Peyer's patch (tissue), 4 donors: ENCODE measurements around the gene LRRC47. TPM values are rescaled to one million over a fixed set of nuclear protein-coding genes. Genes with fewer than 3 reads are reported as not detected.

ENCODE experiments used
- DNase-seq, 3 donors: peaks; one replicate each; pipeline ENCODE4 v3.0.0-alpha.2; 2017 to 2019
- H3K27ac ChIP-seq, 4 donors: fragments of 200-600 bp; sonication (generic); one replicate each; pipeline ENCODE4 v1.5.1; 2016 to 2019
- H3K27me3 ChIP-seq, 2 donors: fragments of 200-600 bp; sonication (generic); one replicate each; pipeline ENCODE4 v1.5.1; 2019
- H3K36me3 ChIP-seq, 3 donors: fragments of 200-600 bp; sonication (generic); one replicate each; pipeline ENCODE4 v1.5.1; 2016 to 2019
- H3K4me1 ChIP-seq, 4 donors: fragments of 200-600 bp; sonication (generic); one replicate each; pipeline ENCODE4 v1.5.1; 2016 to 2019
- H3K4me3 ChIP-seq, 4 donors: fragments of 200-600 bp; sonication (generic); 1 replicate in 3 of 4; 2 replicates in 1 of 4; pipeline ENCODE4 v1.5.1; 2016 to 2019; ENCODE audit warnings: mild to moderate bottlenecking in 1 of 4
- H3K9me3 ChIP-seq, 4 donors: fragments of 200-600 bp; sonication (generic); one replicate each; pipeline ENCODE4 v1.5.1; 2016 to 2019; ENCODE audit warnings: mild to moderate bottlenecking in 1 of 4
- CTCF ChIP-seq, 6 experiments: fragments of 450-650 bp in 4 of 6; fragments of 200-600 bp in 2 of 6; sonication (generic) in 1 of 6; IDR thresholded peaks; one replicate each; pipeline ENCODE4 v1.5.1; 2017 to 2019; ENCODE audit warnings: antibody characterized with exemption in 6 of 6, mild to moderate bottlenecking in 3 of 6, moderate library complexity in 1 of 6
- POLR2A ChIP-seq, 2 donors: fragments of 450-650 bp; IDR thresholded peaks; one replicate each; pipeline ENCODE4 v1.5.1; 2017; ENCODE audit warnings: antibody characterized with exemption in 2 of 2, mild to moderate bottlenecking in 2 of 2, moderate library complexity in 2 of 2
- total RNA-seq, 4 donors: library from RNA; depleted of rRNA; stranded (reverse); fragments of >200 nt; gene quantifications; one replicate each; pipeline ENCODE4 v1.1.0, GENCODE V29; 2016

LRRC47 gene
- total RNA-seq, 4 donors from 2014 or later: 31.3 to 99.0 (median 40.8) TPM

GRCh38 chr1:3747522-3747848 lies 48.8 kb downstream of the LRRC47 start:
- H3K4me1 ChIP-seq: peaks cover 0 to 19% (median 2%) of the 10 kb centered on the region in 4 donors
- no peak for DNase-seq
- H3K9me3 ChIP-seq: no peaks in the 10 kb centered on the region
- H3K27ac ChIP-seq: peak overlapping the region in 3 of 4 donors; percentile 62 to 81 (median 64)
- no peaks in the 10 kb centered on the region for H3K27me3 ChIP-seq
- no peaks in the 10 kb centered on the region for H3K36me3 ChIP-seq
- H3K4me3 ChIP-seq: peak overlapping the region; percentile 50 to 88 (median 72)
- TF ChIP-seq CTCF (IDR thresholded peaks at IDR 0.05) (no peak), POLR2A (IDR thresholded peaks at IDR 0.05) (no peak)

- TF ChIP-seq POLR2A (IDR thresholded peaks at IDR 0.05) (no peak), CTCF (IDR thresholded peaks at IDR 0.05) (no peak)
- Histone ChIP-seq H3K4me3 (peak overlapping the region; percentile 50 to 88 (median 72)), H3K4me1 (peaks cover 0 to 19% (median 2%) of the 10 kb centered on the region in 4 donors), H3K27me3 (no peaks in the 10 kb centered on the region), H3K27ac (peak overlapping the region; percentile 34 to 81 (median 63)), H3K9me3 (no peaks in the 10 kb centered on the region), H3K36me3 (no peaks in the 10 kb centered on the region)
- peak; percentile 88 to 95 (median 89) for DNase-seq
Measured at GRCh38 chr1:3746830-3747521, 49.3 kb downstream of the LRRC47 start.

- Histone ChIP-seq H3K4me1 (peaks cover 0 to 19% (median 2%) of the 10 kb centered on the region in 4 donors), H3K9me3 (no peaks in the 10 kb centered on the region), H3K27me3 (no peaks in the 10 kb centered on the region), H3K27ac (peak overlapping the region; percentile 34 to 81 (median 63)), H3K36me3 (no peaks in the 10 kb centered on the region), H3K4me3 (peak overlapping the region; percentile 50 to 88 (median 72))
- DNase-seq: no peak
- TF ChIP-seq POLR2A (IDR thresholded peaks at IDR 0.05) (no peak), CTCF (IDR thresholded peaks at IDR 0.05) (no peak)
Measured at GRCh38 chr1:3746389-3746829, 49.9 kb downstream of the LRRC47 start.

- peak overlapping the region in 1 of 4 donors; percentile 81 for H3K27ac ChIP-seq
- H3K9me3 ChIP-seq: no peaks in the 10 kb centered on the region
Measured at GRCh38 chr1:3745590-3746381, 50.5 kb downstream of the LRRC47 start.

GRCh38 chr1:3745071-3745470 lies 51.2 kb downstream of the LRRC47 start:
- Histone ChIP-seq H3K9me3 (no peaks in the 10 kb centered on the region), H3K4me1 (peaks cover 0 to 19% (median 2%) of the 10 kb centered on the region in 4 donors), H3K36me3 (no peaks in the 10 kb centered on the region), H3K27me3 (no peaks in the 10 kb centered on the region), H3K27ac (no peak overlapping the region), H3K4me3 (no peak overlapping the region)
- DNase-seq: no peak
- no peak for TF ChIP-seq POLR2A (IDR thresholded peaks at IDR 0.05)
- no peak for TF ChIP-seq CTCF (IDR thresholded peaks at IDR 0.05)

More at GRCh38 chr1:3745590-3746381, 50.5 kb downstream of the LRRC47 start:
- no peak overlapping the region for H3K4me3 ChIP-seq
- no peaks in the 10 kb centered on the region for H3K36me3 ChIP-seq
- DNase-seq: no peak
- peaks cover 0 to 19% (median 2%) of the 10 kb centered on the region in 4 donors for H3K4me1 ChIP-seq
- no peaks in the 10 kb centered on the region for H3K27me3 ChIP-seq
- TF ChIP-seq CTCF (IDR thresholded peaks at IDR 0.05) (no peak), POLR2A (IDR thresholded peaks at IDR 0.05) (no peak)
